Activated CD4-positive, CD25-positive, alpha-beta regulatory T cell treated with anti-CD3 and anti-CD28 coated beads, Interleukin-2, amount 50 U/mL, for 72 hours (primary cell): ENCODE measurements around the gene TMSB4X.
"Not testable (repeated sequence)": the region's sequence is repeated elsewhere in the genome, so short reads cannot be mapped to it uniquely, and the experiment has no call there.

Experiments
- DNase-seq: peaks from one replicate; pipeline ENCODE4 v3.0.0; 2021

TMSB4X gene

GRCh38 chrX:12974796-12975669 is at the start of gene TMSB4X:
Gene TMSB4X (plus strand): TSS chrX:12975110.
- DNase-seq: peak; percentile 83

- no peak for DNase-seq
These were observed 45.2 kb upstream of the TMSB4X start for GRCh38 chrX:12929701-12930100.

- no peak for DNase-seq
These were observed 44.8 kb upstream of the TMSB4X start for GRCh38 chrX:12930150-12930549.

- no peak for DNase-seq
These were observed 42.7 kb upstream of the TMSB4X start for GRCh38 chrX:12932244-12932643.

- no peak for DNase-seq
These were observed 40.1 kb upstream of the TMSB4X start for GRCh38 chrX:12934850-12935249.

GRCh38 chrX:12936947-12937346 is 38.0 kb upstream of the TMSB4X start:
- no peak for DNase-seq

GRCh38 chrX:12940471-12940870 is 34.4 kb upstream of the TMSB4X start:
- DNase-seq: not testable (repeated sequence)

GRCh38 chrX:12943592-12943991 is 31.3 kb upstream of the TMSB4X start:
- not testable (repeated sequence) for DNase-seq

GRCh38 chrX:12944452-12944851 is 30.5 kb upstream of the TMSB4X start:
- not testable (repeated sequence) for DNase-seq

GRCh38 chrX:12945494-12945893 is 29.4 kb upstream of the TMSB4X start:
- no peak for DNase-seq

- DNase-seq: no peak
These were observed 28.5 kb upstream of the TMSB4X start for GRCh38 chrX:12946406-12946805.

GRCh38 chrX:12946838-12947544 is 27.9 kb upstream of the TMSB4X start:
- DNase-seq: peak; percentile 74

- DNase-seq: no peak
These were observed 27.2 kb upstream of the TMSB4X start for GRCh38 chrX:12947545-12948235.

- no peak for DNase-seq
These were observed 26.4 kb upstream of the TMSB4X start for GRCh38 chrX:12948495-12948894.

GRCh38 chrX:12949205-12949926 is 25.5 kb upstream of the TMSB4X start:
- no peak for DNase-seq

GRCh38 chrX:12949927-12950656 is 24.8 kb upstream of the TMSB4X start:
- peak; percentile 79 for DNase-seq

GRCh38 chrX:12950851-12951594 is 23.9 kb upstream of the TMSB4X start:
- DNase-seq: peak; percentile 69

- no peak for DNase-seq
These were observed 23.3 kb upstream of the TMSB4X start for GRCh38 chrX:12951595-12951975.

- DNase-seq: no peak
These were observed 21.5 kb upstream of the TMSB4X start for GRCh38 chrX:12953420-12953819.

- DNase-seq: no peak
These were observed 20.5 kb upstream of the TMSB4X start for GRCh38 chrX:12954376-12954775.

GRCh38 chrX:12954981-12955380 is 19.9 kb upstream of the TMSB4X start:
- no peak for DNase-seq
